Endothelial cell of hepatic sinusoid (primary cell): Measurements from ENCODE around the gene DCAF5.

ENCODE experiments used
- in situ Hi-C: cut with HindIII; loops from 2 replicates; pipeline ENCODE4 v1.10.0; 2017; ENCODE audit warnings: low sequenced_read_pairs

Gene DCAF5

GRCh38 chr14:69149461-69150244 lies 3.3 kb downstream of the DCAF5 start:
- in situ Hi-C loops: no loop called here

GRCh38 chr14:69142101-69142500 lies 10.8 kb downstream of the DCAF5 start:
- in situ Hi-C loops: no loop called here

- in situ Hi-C loops: no loop called here
These were observed 11.4 kb downstream of the DCAF5 start for GRCh38 chr14:69141550-69141949.

- in situ Hi-C loops: no loop called here
These were observed 13.2 kb downstream of the DCAF5 start for GRCh38 chr14:69139743-69140142.

- in situ Hi-C loops: no loop called here
These were observed 14.9 kb downstream of the DCAF5 start for GRCh38 chr14:69137843-69138535.

- in situ Hi-C loops: no loop called here
These were observed 15.5 kb downstream of the DCAF5 start for GRCh38 chr14:69137416-69137815.

GRCh38 chr14:69135133-69135532 lies 17.8 kb downstream of the DCAF5 start:
- in situ Hi-C loops: no loop called here

- in situ Hi-C loops: no loop called here
These were observed 19.5 kb downstream of the DCAF5 start for GRCh38 chr14:69133206-69134125.

GRCh38 chr14:69132513-69133181 lies 20.3 kb downstream of the DCAF5 start:
- in situ Hi-C loops: no loop called here

- in situ Hi-C loops: no loop called here
These were observed 21.7 kb downstream of the DCAF5 start for GRCh38 chr14:69131176-69131575.

- in situ Hi-C loops: no loop called here
These were observed 23.5 kb downstream of the DCAF5 start for GRCh38 chr14:69129264-69129880.

- in situ Hi-C loops: loop anchor here (5.0 kb wide), 1 partner anchor 174 kb away; no protein-coding TSS in a partner anchor
These were observed 34.6 kb downstream of the DCAF5 start for GRCh38 chr14:69118305-69118704.

GRCh38 chr14:69117020-69117767 lies 35.7 kb downstream of the DCAF5 start:
- in situ Hi-C loops: loop anchor here (5.0 kb wide), 1 partner anchor 175 kb away; no protein-coding TSS in a partner anchor

- in situ Hi-C loops: loop anchor here (5.0 kb wide), 1 partner anchor 177 kb away; no protein-coding TSS in a partner anchor
These were observed 37.3 kb downstream of the DCAF5 start for GRCh38 chr14:69115407-69116185.

- in situ Hi-C loops: loop anchor here (5.0 kb wide), 1 partner anchor 178 kb away; no protein-coding TSS in a partner anchor
These were observed 38.2 kb downstream of the DCAF5 start for GRCh38 chr14:69114763-69115162.

- in situ Hi-C loops: no loop called here
These were observed 44.6 kb downstream of the DCAF5 start for GRCh38 chr14:69108358-69108757.

GRCh38 chr14:69107407-69108003 lies 45.4 kb downstream of the DCAF5 start:
- in situ Hi-C loops: no loop called here

GRCh38 chr14:69106451-69106850 lies 46.5 kb downstream of the DCAF5 start:
- in situ Hi-C loops: no loop called here
